A673 (cell line): ENCODE measurements around the gene LMOD3.

ENCODE experiments used
- CTCF ChIP-seq: fragments of 300-800, 200-600 bp; sonication (generic); conservative IDR thresholded peaks from 2 replicates; pipeline ENCODE4 v1.5.1; 2017; ENCODE audit warnings: low read depth, mild to moderate bottlenecking, antibody characterized with exemption, low read length, moderate library complexity, mixed read lengths
- EZH2 ChIP-seq: fragments of 200-600 bp; sonication (generic); IDR thresholded peaks from 2 replicates; pipeline ENCODE4 v1.6.1; 2017; ENCODE audit warnings: borderline replicate concordance, low read depth, mild to moderate bottlenecking, mixed read lengths, antibody characterized with exemption, low read length; ENCODE audit not compliant: poor library complexity, severe bottlenecking

- TF ChIP-seq CTCF, result no peak
- no peak for TF ChIP-seq EZH2
Observed at GRCh38 chr3:69102384-69102783, 20.0 kb downstream of the LMOD3 start.
